ENCODE measurements around the gene RNFT2.

DNA sequence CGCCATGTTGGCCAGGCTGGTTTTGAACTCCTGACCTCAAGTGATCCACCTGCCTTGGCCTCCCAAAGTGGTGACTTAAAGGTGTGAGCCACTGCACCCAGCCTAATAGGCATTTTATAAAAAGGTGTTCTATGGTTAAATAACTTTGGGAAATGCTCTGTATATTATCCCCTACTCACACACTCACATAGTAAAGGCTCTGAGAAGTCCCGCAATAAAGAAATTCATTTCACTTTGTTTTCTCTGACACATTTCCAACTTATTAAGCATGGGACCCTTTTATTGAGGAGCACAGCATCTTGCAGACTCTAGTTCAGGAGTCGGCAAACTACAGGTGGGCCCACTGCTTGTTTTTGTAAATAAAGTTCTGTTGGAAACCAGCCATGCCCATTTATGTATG is 63.9 kb downstream of the RNFT2 start:
- no peak for TF ChIP-seq GABPB1 (CRISPR knock-in tag; IDR thresholded peaks at IDR 0.05)
- TF ChIP-seq, protein P1, sequence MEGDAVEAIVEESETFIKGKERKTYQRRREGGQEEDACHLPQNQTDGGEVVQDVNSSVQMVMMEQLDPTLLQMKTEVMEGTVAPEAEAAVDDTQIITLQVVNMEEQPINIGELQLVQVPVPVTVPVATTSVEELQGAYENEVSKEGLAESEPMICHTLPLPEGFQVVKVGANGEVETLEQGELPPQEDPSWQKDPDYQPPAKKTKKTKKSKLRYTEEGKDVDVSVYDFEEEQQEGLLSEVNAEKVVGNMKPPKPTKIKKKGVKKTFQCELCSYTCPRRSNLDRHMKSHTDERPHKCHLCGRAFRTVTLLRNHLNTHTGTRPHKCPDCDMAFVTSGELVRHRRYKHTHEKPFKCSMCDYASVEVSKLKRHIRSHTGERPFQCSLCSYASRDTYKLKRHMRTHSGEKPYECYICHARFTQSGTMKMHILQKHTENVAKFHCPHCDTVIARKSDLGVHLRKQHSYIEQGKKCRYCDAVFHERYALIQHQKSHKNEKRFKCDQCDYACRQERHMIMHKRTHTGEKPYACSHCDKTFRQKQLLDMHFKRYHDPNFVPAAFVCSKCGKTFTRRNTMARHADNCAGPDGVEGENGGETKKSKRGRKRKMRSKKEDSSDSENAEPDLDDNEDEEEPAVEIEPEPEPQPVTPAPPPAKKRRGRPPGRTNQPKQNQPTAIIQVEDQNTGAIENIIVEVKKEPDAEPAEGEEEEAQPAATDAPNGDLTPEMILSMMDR (IDR thresholded peaks at IDR 0.05): no peak
- TF ChIP-seq NFYB (CRISPR knock-in tag; conservative IDR thresholded peaks at IDR 0.05; ENCODE audit: low read depth): no peak
